Neuronal stem cell (in vitro differentiated cells): Measurements from ENCODE around the gene FADS2.

Experiments
- DNase-seq: peaks from one replicate; pipeline ENCODE4 v3.0.0-alpha.2; 2013; ENCODE audit warnings: low spot score
- H2AFZ ChIP-seq: one replicate; pipeline ENCODE4 v1.6.1; 2013; ENCODE audit warnings: mild to moderate bottlenecking, low read length, inconsistent platforms
- H2AK5ac ChIP-seq: 2 replicates; pipeline ENCODE4 v1.6.1; 2013; ENCODE audit warnings: low read depth, mild to moderate bottlenecking, inconsistent platforms, low read length, moderate library complexity, mixed read lengths
- H2BK120ac ChIP-seq: 2 replicates; pipeline ENCODE4 v1.6.1; 2013; ENCODE audit warnings: low read depth, mild to moderate bottlenecking, inconsistent platforms, low read length, moderate library complexity, mixed read lengths
- H2BK12ac ChIP-seq: one replicate; pipeline ENCODE4 v1.6.1; 2013; ENCODE audit warnings: low read length, inconsistent platforms
- H2BK15ac ChIP-seq: 2 replicates; pipeline ENCODE4 v1.6.1; 2013; ENCODE audit warnings: mild to moderate bottlenecking, low read length, inconsistent platforms, mixed read lengths
- H2BK5ac ChIP-seq: one replicate; pipeline ENCODE4 v1.6.1; 2013; ENCODE audit warnings: inconsistent platforms, mild to moderate bottlenecking, low read length, moderate library complexity
- H3K14ac ChIP-seq: one replicate; pipeline ENCODE4 v1.6.1; 2013; ENCODE audit warnings: low read length, inconsistent platforms
- H3K18ac ChIP-seq: 2 replicates; pipeline ENCODE4 v1.6.1; 2013; ENCODE audit warnings: low read length, inconsistent platforms
- H3K23ac ChIP-seq: 2 replicates; pipeline ENCODE4 v1.6.1; 2013; ENCODE audit warnings: low read depth, mild to moderate bottlenecking, mixed read lengths, low read length, inconsistent platforms; ENCODE audit not compliant: poor library complexity
- H3K27ac ChIP-seq: replicated peaks from 3 replicates; pipeline ENCODE4 v1.5.1; 2013; ENCODE audit warnings: low read length, inconsistent platforms
- H3K27me3 ChIP-seq, 3 experiments: 2 replicates each; pipeline ENCODE4 v1.6.1; 2013; ENCODE audit warnings: low read length in 3 of 3, mild to moderate bottlenecking in 2 of 3, inconsistent platforms in 1 of 3, low read depth in 1 of 3, mixed read lengths in 1 of 3, moderate library complexity in 1 of 3; ENCODE audit not compliant: control insufficient read depth in 3 of 3, insufficient read depth in 3 of 3
- H3K36me3 ChIP-seq, 2 donors: replicated peaks in 1 of 2; 2 replicates each; pipeline ENCODE4 v1.6.1; 2013; ENCODE audit warnings: low read length in 2 of 2; ENCODE audit not compliant: control insufficient read depth in 2 of 2, insufficient read depth in 2 of 2
- H3K4ac ChIP-seq: 2 replicates; pipeline ENCODE4 v1.6.1; 2013; ENCODE audit warnings: inconsistent platforms, mild to moderate bottlenecking, low read length, moderate library complexity
- H3K4me1 ChIP-seq, 2 donors: 1 replicate in 1 of 2; 2 replicates in 1 of 2; pipeline ENCODE4 v1.6.1; 2013; ENCODE audit warnings: low read length in 2 of 2, low read depth in 1 of 2; ENCODE audit not compliant: control insufficient read depth in 2 of 2, insufficient read depth in 1 of 2
- H3K4me2 ChIP-seq: one replicate; pipeline ENCODE4 v1.6.1; 2013; ENCODE audit warnings: mild to moderate bottlenecking, low read length, inconsistent platforms; ENCODE audit not compliant: insufficient read depth, poor library complexity, severe bottlenecking
- H3K4me3 ChIP-seq, 2 donors: 2 replicates each; pipeline ENCODE4 v1.5.1; 2013; ENCODE audit warnings: low read length in 2 of 2, mild to moderate bottlenecking in 2 of 2, inconsistent platforms in 1 of 2, moderate library complexity in 1 of 2
- H3K79me1 ChIP-seq: one replicate; pipeline ENCODE4 v1.6.1; 2013; ENCODE audit warnings: low read depth, mild to moderate bottlenecking, inconsistent platforms, low read length, moderate library complexity
- H3K9ac ChIP-seq: one replicate; pipeline ENCODE4 v1.6.1; 2013; ENCODE audit warnings: mild to moderate bottlenecking, low read depth, low read length, inconsistent platforms; ENCODE audit not compliant: poor library complexity
- H3K9me3 ChIP-seq, 2 donors: replicated peaks in 1 of 2; 2 replicates each; pipeline versions ENCODE3 to v1.6.1; 2013; ENCODE audit warnings: low read length in 2 of 2, mild to moderate bottlenecking in 2 of 2, inconsistent platforms in 1 of 2, low read depth in 1 of 2, mixed read lengths in 1 of 2, moderate library complexity in 1 of 2; ENCODE audit not compliant: control insufficient read depth in 2 of 2, insufficient read depth in 1 of 2
- H4K8ac ChIP-seq: one replicate; pipeline ENCODE4 v1.6.1; 2013; ENCODE audit warnings: low read depth, mild to moderate bottlenecking, inconsistent platforms, low read length, moderate library complexity
- H4K91ac ChIP-seq: one replicate; pipeline ENCODE4 v1.6.1; 2013; ENCODE audit warnings: low read length, low read depth, mild to moderate bottlenecking, inconsistent platforms; ENCODE audit not compliant: poor library complexity
- WGBS, 2 donors: extraction: QIAGEN DNeasy Blood & Tissue Kit; methylation state at CpG; one replicate each; pipeline ENCODE4 v1.1.7; 2013; ENCODE audit warnings: missing lambda C conversion rate in 2 of 2, mixed read lengths in 1 of 2; ENCODE audit not compliant: insufficient read length in 2 of 2, insufficient replicate concordance in 1 of 2; ENCODE audit errors: extremely low coverage in 2 of 2; 5-methylcytosine and 5-hydroxymethylcytosine counted together

FADS2 gene

GRCh38 chr11:61896665-61897386 lies 68.7 kb downstream of the FADS2 start:
- H2AK5ac ChIP-seq, result peak overlapping the region; percentile 59
- H3K4me3 ChIP-seq, result no peak overlapping the region
- no CpG with 5 or more reads among the region's 15 CpGs for WGBS, 2 donors

DNA sequence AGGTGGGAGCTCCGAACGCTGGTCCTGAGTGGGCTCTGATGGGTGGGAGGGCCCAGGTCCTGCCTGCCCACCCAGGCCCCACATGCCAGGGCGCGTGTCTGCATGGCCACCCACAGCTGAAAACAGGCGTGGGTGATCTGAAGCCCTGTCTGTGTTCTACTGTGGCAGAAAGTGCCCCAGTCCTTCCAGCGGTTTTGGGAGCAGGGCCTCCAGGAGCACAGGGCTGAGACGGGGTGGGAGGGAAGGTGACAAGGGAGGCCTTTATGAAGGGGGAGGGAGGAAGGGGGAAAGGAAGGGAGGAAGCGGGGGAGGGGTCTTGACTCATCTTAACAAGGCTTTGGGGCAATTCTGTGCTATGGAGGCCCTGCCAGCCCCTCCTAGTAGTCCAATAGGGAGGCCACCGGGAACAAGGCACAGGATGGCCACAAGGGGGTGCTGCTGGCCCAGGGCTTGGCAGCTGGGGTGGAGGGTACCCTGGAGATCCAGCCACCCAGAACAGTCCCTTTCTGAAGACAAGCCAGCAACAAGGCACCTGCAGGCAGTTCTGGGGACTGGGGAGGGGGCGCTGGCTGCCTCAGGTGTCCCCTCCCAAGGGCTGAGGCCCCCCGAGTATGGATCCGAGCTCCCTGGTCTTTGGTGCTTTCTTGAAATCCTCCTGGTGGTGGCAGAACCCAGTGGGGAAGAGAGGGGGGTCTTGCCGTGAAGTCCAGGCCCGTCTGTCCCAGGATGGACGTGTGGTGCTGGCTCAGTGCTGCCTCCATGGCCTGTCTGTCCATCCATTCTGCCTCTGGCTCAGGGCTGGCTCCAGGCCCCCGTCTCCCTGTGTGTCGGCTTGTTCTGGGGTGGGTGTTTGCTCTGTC lies 69.5 kb downstream of the FADS2 start:
- WGBS, 2 donors, result no CpG with 5 or more reads among the region's 17 CpGs
- H3K9ac ChIP-seq, result peak overlapping the region; percentile 71
- DNase-seq, result peak; percentile 74
- H2AK5ac ChIP-seq, result peak overlapping the region; percentile 79
- H2AFZ ChIP-seq, result peak overlapping the region; percentile 61
- H4K8ac ChIP-seq, result peak overlapping the region; percentile 52
- H3K27ac ChIP-seq, result no peak overlapping the region
- H2BK120ac ChIP-seq, result peak overlapping the region; percentile 74
- peaks cover 0 to 1% of the 10 kb centered on the region in 2 donors for H3K4me1 ChIP-seq
- H3K23ac ChIP-seq, result peak overlapping the region; percentile 55
- H3K36me3 ChIP-seq, result no peaks in the 10 kb centered on the region
- no peak overlapping the region for H3K4me2 ChIP-seq
- peak overlapping the region; percentile 52 for H2BK12ac ChIP-seq
- no peaks in the 10 kb centered on the region for H3K9me3 ChIP-seq
- H3K18ac ChIP-seq, result peak overlapping the region; percentile 74
- H4K91ac ChIP-seq, result no peak overlapping the region
- H3K14ac ChIP-seq, result no peak overlapping the region
- H3K27me3 ChIP-seq, result peaks cover 0 to 5% (median 0%) of the 10 kb centered on the region in 3 experiments
- H2BK15ac ChIP-seq, result peak overlapping the region; percentile 95
- H3K4ac ChIP-seq, result no peak overlapping the region
- H3K79me1 ChIP-seq, result no peaks in the 10 kb centered on the region
- H3K4me3 ChIP-seq, result no peak overlapping the region
- H2BK5ac ChIP-seq, result peak overlapping the region; percentile 89

More at GRCh38 chr11:61896665-61897386, 68.7 kb downstream of the FADS2 start:
- Histone ChIP-seq H3K18ac (peak overlapping the region; percentile 74), H2BK5ac (no peak overlapping the region), H2AFZ (no peak overlapping the region), H3K4me2 (no peak overlapping the region), H3K14ac (no peak overlapping the region), H4K8ac (peak overlapping the region; percentile 52), H3K9me3 (no peaks in the 10 kb centered on the region), H3K23ac (peak overlapping the region; percentile 91), H3K36me3 (no peaks in the 10 kb centered on the region), H2BK12ac (peak overlapping the region; percentile 41), H3K9ac (no peak overlapping the region), H3K79me1 (no peaks in the 10 kb centered on the region), H3K27me3 (peaks cover 0 to 7% (median 0%) of the 10 kb centered on the region in 3 experiments), H3K4me1 (peaks cover 0 to 4% of the 10 kb centered on the region in 2 donors), H3K27ac (no peak overlapping the region), H2BK15ac (peak overlapping the region; percentile 88), H3K4ac (no peak overlapping the region), H2BK120ac (no peak overlapping the region), H4K91ac (no peak overlapping the region)
- DNase-seq, result no peak

DNA sequence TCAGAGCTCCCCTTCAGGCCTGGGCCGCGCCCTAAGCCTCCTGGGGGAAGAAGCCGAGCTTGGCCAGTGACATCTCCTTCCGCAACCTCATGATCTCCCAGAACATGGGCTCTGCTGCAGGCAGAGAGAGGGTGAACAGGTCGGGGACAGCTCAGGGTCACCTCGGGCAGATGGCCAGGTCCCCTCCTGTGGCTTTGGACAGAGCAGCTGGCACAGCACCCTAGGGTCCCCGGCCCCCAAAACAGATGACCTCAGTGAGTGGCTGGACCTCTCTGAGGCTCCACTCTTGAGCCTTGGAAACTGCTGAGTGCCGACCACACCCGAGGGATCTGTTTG lies 70.1 kb downstream of the FADS2 start:
- Histone ChIP-seq H3K9me3 (no peaks in the 10 kb centered on the region), H2AFZ (peak overlapping the region; percentile 61)

More for the DNA sequence above, 70.1 kb downstream of the FADS2 start:
- Histone ChIP-seq H4K91ac (peak overlapping the region; percentile 43), H3K14ac (peak overlapping the region; percentile 47), H3K23ac (peak overlapping the region; percentile 17), H3K18ac (peak overlapping the region; percentile 53), H3K4me1 (peaks cover 0 to 1% of the 10 kb centered on the region in 2 donors), H3K36me3 (no peaks in the 10 kb centered on the region), H2BK15ac (peak overlapping the region; percentile 95), H2BK5ac (peak overlapping the region; percentile 89), H3K27me3 (no peaks in the 10 kb centered on the region), H3K79me1 (no peaks in the 10 kb centered on the region), H3K27ac (no peak overlapping the region), H2AK5ac (peak overlapping the region; percentile 79), H3K9ac (peak overlapping the region; percentile 40), H4K8ac (peak overlapping the region; percentile 57), H3K4ac (no peak overlapping the region), H3K4me3 (no peak overlapping the region), H3K4me2 (no peak overlapping the region), H2BK120ac (peak overlapping the region; percentile 74), H2BK12ac (peak overlapping the region; percentile 52)
- no CpG with 5 or more reads among the region's 9 CpGs for WGBS, 2 donors
- no peak for DNase-seq
